Panc1 (cell line): ENCODE results near the gene TLE3.

ENCODE experiments used
- CTCF ChIP-seq: fragments of 450-650 bp; IDR thresholded peaks from 2 replicates; pipeline ENCODE4 v1.5.1; 2017; ENCODE audit warnings: mild to moderate bottlenecking
- POLR2AphosphoS5 ChIP-seq: IDR thresholded peaks from 2 replicates; pipeline ENCODE4 v1.6.1; 2012; ENCODE audit warnings: mild to moderate bottlenecking, low read depth, low read length, moderate library complexity
- REST ChIP-seq, 2 experiments: IDR thresholded peaks; 2 replicates each; pipeline ENCODE4 v1.6.1; 2011 to 2012; ENCODE audit warnings: low read depth in 2 of 2, control low read depth in 1 of 2, low read length in 1 of 2, mild to moderate bottlenecking in 1 of 2, moderate library complexity in 1 of 2; ENCODE audit not compliant: insufficient read depth in 1 of 2
- SIN3A ChIP-seq: IDR thresholded peaks from 2 replicates; pipeline ENCODE4 v1.6.1; 2012; ENCODE audit warnings: low read depth, mild to moderate bottlenecking, low read length, moderate library complexity, borderline replicate concordance; ENCODE audit not compliant: insufficient read depth
- TCF7L2 ChIP-seq: IDR thresholded peaks from 2 replicates; pipeline ENCODE4 v1.6.1; 2011; ENCODE audit warnings: mild to moderate bottlenecking, low read depth, low read length, inconsistent platforms

DNA sequence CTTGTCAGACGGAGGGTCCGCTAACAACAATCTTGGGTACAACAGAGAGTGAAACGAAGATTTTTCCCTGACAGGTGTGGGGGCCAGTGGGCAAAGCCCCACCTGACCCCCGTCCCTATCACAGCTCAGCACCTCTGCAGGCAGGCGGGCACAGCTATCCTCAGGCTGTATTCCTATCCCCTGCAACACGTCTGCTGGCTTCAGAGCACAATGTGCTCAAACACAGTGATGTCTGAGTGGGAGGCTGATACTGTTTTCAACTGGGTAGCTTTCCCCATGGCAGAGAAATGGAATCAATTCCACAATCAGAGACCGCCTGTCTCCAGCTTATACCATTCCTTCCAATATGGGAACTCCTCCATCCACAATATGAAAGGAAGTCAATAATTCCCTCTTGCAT, 28.0 kb downstream of the TLE3 start:
- no peak for TF ChIP-seq CTCF
- no peak for TF ChIP-seq REST (IDR thresholded peaks at IDR 0.05; ENCODE audit: insufficient read depth in 1 of 2, low read depth in 2 of 2, low read length in 1 of 2)
- TF ChIP-seq POLR2AphosphoS5 = no peak
- TF ChIP-seq SIN3A = no peak
- TF ChIP-seq TCF7L2 = no peak
